ENCODE data around the gene DMWD. TPM values are rescaled to one million over a fixed set of nuclear protein-coding genes. Genes with fewer than 3 reads are reported as not detected.

Gene DMWD
- polyA plus RNA-seq, 1 of the 3 experiments (the other 2 are of a cell fraction): 40.6 TPM

- no peaks in the 10 kb centered on the region for H3K9me3 ChIP-seq
- CTCF ChIA-PET: interaction anchor here (0.8 to 10.4 kb wide), 10 partner anchors 11 to 137 kb away, joined by 3 to 137 read pairs (median 22); partner anchors contain the start of genes IRF2BP1, SIX5 and SYMPK
- peak; percentile 62 for DNase-seq
- H3K9me2 ChIP-seq: no peaks in the 10 kb centered on the region
- no peaks in the 10 kb centered on the region for H4K20me1 ChIP-seq (ENCODE audit: insufficient read depth)
- no peak overlapping the region for H3K9ac ChIP-seq
- H3K27me3 ChIP-seq (ENCODE audit: insufficient read depth): no peaks in the 10 kb centered on the region
- no peak overlapping the region for H3K27ac ChIP-seq (ENCODE audit: low read depth in 2 of 2, low read length in 1 of 2)
- peak overlapping the region in 1 of 2 experiments; percentile 1; a peak in 1 of 4 replicates for H3K4me3 ChIP-seq (ENCODE audit: low read depth in 2 of 2, low read length in 1 of 2)
- peaks cover 9% of the 10 kb centered on the region for H3F3A ChIP-seq (replicated peaks; ENCODE audit: insufficient read depth)
- no peak overlapping the region for H3K4me2 ChIP-seq
- no peaks in the 10 kb centered on the region for H3K79me2 ChIP-seq (ENCODE audit: insufficient read depth)
- POLR2A ChIA-PET: interaction anchor here (1.3 kb wide), 1 partner anchor 66 kb away, joined by 3 read pairs; no protein-coding TSS in a partner anchor
- TF ChIP-seq MXI1 (IDR thresholded peaks at IDR 0.05; ENCODE audit: low read depth, low read length): no peak
- TF ChIP-seq PBX3 (IDR thresholded peaks at IDR 0.05): no peak
- TF ChIP-seq EZH2phosphoT487 (IDR thresholded peaks at IDR 0.05; ENCODE audit: borderline replicate concordance, low read depth): no peak
- TF ChIP-seq MEF2A (IDR thresholded peaks at IDR 0.05; ENCODE audit: borderline replicate concordance, low read depth): no peak
- TF ChIP-seq, protein P1, sequence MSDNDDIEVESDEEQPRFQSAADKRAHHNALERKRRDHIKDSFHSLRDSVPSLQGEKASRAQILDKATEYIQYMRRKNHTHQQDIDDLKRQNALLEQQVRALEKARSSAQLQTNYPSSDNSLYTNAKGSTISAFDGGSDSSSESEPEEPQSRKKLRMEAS (IDR thresholded peaks at IDR 0.05; ENCODE audit: low read depth): no peak
- TF ChIP-seq RCOR1 (IDR thresholded peaks at IDR 0.05; ENCODE audit: low read length): no peak
- no peak for TF ChIP-seq TCF12 (IDR thresholded peaks at IDR 0.05)
- TF ChIP-seq CTCF (IDR thresholded peaks at IDR 0.05): no peak
- no peak for TF ChIP-seq TAF1 (IDR thresholded peaks at IDR 0.05; ENCODE audit: borderline replicate concordance, low read depth, low read length)
- no peak for TF ChIP-seq GATA2 (CRISPR knock-in tag; IDR thresholded peaks at IDR 0.05)
- no peak for TF ChIP-seq FOSL2 (IDR thresholded peaks at IDR 0.05; ENCODE audit: borderline replicate concordance, low read depth)
- no peak for TF ChIP-seq NRF1 (IDR thresholded peaks at IDR 0.05; ENCODE audit: low read depth, low read length)
- no peak for TF ChIP-seq JUND (IDR thresholded peaks at IDR 0.05)
- TF ChIP-seq FOXJ3 (CRISPR knock-in tag; IDR thresholded peaks at IDR 0.05): no peak
- no peak for TF ChIP-seq CHD2 (IDR thresholded peaks at IDR 0.05; ENCODE audit: low read length, partially characterized antibody)
- no peak for TF ChIP-seq TEAD4 (IDR thresholded peaks at IDR 0.05; ENCODE audit: borderline replicate concordance, insufficient read depth)
- TF ChIP-seq, protein P2, sequence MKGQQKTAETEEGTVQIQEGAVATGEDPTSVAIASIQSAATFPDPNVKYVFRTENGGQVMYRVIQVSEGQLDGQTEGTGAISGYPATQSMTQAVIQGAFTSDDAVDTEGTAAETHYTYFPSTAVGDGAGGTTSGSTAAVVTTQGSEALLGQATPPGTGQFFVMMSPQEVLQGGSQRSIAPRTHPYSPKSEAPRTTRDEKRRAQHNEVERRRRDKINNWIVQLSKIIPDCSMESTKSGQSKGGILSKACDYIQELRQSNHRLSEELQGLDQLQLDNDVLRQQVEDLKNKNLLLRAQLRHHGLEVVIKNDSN (IDR thresholded peaks at IDR 0.05; ENCODE audit: borderline replicate concordance, low read depth): no peak
- no peak for TF ChIP-seq NFIC (IDR thresholded peaks at IDR 0.05; ENCODE audit: borderline replicate concordance)
- peaks cover 6 to 10% of the 10 kb centered on the region in 2 experiments for H3K36me3 ChIP-seq (replicated peaks in 1 of 2; ENCODE audit: control insufficient read depth in 1 of 2, insufficient read depth in 2 of 2, low read length in 1 of 2)
- H2AFZ ChIP-seq (ENCODE audit: low read depth): no peak overlapping the region
- H3K4me1 ChIP-seq (ENCODE audit: control insufficient read depth in 1 of 2, insufficient read depth in 2 of 2, low read depth in 1 of 2, low read length in 1 of 2): peaks cover 0 to 9% of the 10 kb centered on the region in 2 experiments; a peak in 1 of 4 replicates
- WGBS (ENCODE audit: low lambda C conversion rate): 86% methylated on average over 35 of the region's 44 CpGs
Observed at GRCh38 chr19:45815481-45816216, 23.0 kb upstream of the DMWD start.

Data from SK-N-SH (cell line).